K562 (cell line): Measurements from ENCODE around the gene C1QC.

Experiments used
- ADNP ChIP-seq: fragments of 200-800 bp; sonication (Bioruptor generic); IDR thresholded peaks from 2 replicates; pipeline ENCODE4 v1.6.1; 2016; ENCODE audit warnings: missing genetic modification characterization, missing compliant biosample characterization
- HNRNPL ChIP-seq: fragments of 200-400 bp; formaldehyde crosslinking; IDR thresholded peaks from 2 replicates; pipeline ENCODE4 v1.6.1; 2017; ENCODE audit warnings: low read depth, mild to moderate bottlenecking, low read length
- STAG1 ChIP-seq: sonication (generic); formaldehyde crosslinking; IDR thresholded peaks from 2 replicates; pipeline ENCODE4 v1.5.0; 2020; ENCODE audit warnings: missing genetic modification reagents, borderline replicate concordance
- STAT5B ChIP-seq: fragments of 250-450 bp; sonication (Bioruptor Pico); IDR thresholded peaks from 2 replicates; pipeline ENCODE4 v1.8.0; 2021; ENCODE audit warnings: mild to moderate bottlenecking, inconsistent platforms
- TBP ChIP-seq: optimal IDR thresholded peaks from 2 replicates; pipeline ENCODE3; 2011; ENCODE audit warnings: low read depth, low read length, improper control_type of control experiment
- ZNF165 ChIP-seq: fragments of 250-450 bp; sonication (Bioruptor Pico); IDR thresholded peaks from 2 replicates; pipeline ENCODE4 v1.4.0; 2020; ENCODE audit warnings: borderline replicate concordance
- ZNF785 ChIP-seq: fragments of 250-450 bp; sonication (Bioruptor Pico); IDR thresholded peaks from 2 replicates; pipeline ENCODE4 v1.4.0; 2020; ENCODE audit warnings: mild to moderate bottlenecking
- TF ChIP-seq, protein P1 (sequence below): sonication (generic); formaldehyde crosslinking; IDR thresholded peaks from 2 replicates; pipeline ENCODE4 v1.8.1; 2022; ENCODE audit warnings: missing genetic modification reagents
- TF ChIP-seq, protein P2 (sequence below): sonication (generic); formaldehyde crosslinking; IDR thresholded peaks from 2 replicates; pipeline ENCODE4 v1.8.1; 2022; ENCODE audit warnings: missing genetic modification reagents

DNA sequence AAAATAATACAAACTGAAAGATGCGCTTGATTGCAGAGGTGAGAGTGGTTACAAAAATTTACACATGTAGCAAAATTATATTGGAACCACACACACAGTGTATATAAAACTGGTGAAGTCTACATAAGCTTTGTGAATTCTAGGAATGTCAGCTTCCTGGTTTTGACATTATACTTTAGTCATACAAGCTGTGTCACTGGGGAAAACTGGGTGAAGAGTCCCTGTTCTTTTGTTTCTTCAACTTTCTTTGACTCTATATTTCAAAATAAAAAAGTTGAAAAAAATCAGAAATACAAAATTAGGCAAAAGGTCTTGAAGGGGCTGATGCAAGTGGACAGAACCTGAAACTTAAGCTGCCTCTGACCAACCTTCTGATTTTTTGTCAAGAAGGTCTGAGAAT is 3.0 kb downstream of the C1QC start:
- TF ChIP-seq STAT5B (no peak), STAG1 (CRISPR knock-in tag) (no peak), HNRNPL (no peak), ZNF165 (CRISPR knock-in tag) (no peak), TBP (no peak), ZNF785 (CRISPR knock-in tag) (no peak), ADNP (tag) (no peak)
- TF ChIP-seq, protein P1, sequence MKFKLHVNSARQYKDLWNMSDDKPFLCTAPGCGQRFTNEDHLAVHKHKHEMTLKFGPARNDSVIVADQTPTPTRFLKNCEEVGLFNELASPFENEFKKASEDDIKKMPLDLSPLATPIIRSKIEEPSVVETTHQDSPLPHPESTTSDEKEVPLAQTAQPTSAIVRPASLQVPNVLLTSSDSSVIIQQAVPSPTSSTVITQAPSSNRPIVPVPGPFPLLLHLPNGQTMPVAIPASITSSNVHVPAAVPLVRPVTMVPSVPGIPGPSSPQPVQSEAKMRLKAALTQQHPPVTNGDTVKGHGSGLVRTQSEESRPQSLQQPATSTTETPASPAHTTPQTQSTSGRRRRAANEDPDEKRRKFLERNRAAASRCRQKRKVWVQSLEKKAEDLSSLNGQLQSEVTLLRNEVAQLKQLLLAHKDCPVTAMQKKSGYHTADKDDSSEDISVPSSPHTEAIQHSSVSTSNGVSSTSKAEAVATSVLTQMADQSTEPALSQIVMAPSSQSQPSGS: no peak
- TF ChIP-seq, protein P2, sequence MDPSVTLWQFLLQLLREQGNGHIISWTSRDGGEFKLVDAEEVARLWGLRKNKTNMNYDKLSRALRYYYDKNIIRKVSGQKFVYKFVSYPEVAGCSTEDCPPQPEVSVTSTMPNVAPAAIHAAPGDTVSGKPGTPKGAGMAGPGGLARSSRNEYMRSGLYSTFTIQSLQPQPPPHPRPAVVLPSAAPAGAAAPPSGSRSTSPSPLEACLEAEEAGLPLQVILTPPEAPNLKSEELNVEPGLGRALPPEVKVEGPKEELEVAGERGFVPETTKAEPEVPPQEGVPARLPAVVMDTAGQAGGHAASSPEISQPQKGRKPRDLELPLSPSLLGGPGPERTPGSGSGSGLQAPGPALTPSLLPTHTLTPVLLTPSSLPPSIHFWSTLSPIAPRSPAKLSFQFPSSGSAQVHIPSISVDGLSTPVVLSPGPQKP (CRISPR knock-in tag): no peak
